Colon (tissue), 2 donors: Measurements from ENCODE around the gene NFX1.
"Not testable (repeated sequence)": the region's sequence is repeated elsewhere in the genome, so short reads cannot be mapped to it uniquely, and the experiment has no call there.

Experiments
- FAIRE-seq: peaks from 2 replicates; lab custom pipeline; 2012; peaks lifted over from hg19 to GRCh38; lab: Jason Lieb, UNC
- donor health status: control.
- donor health status: control.

NFX1 gene

DNA sequence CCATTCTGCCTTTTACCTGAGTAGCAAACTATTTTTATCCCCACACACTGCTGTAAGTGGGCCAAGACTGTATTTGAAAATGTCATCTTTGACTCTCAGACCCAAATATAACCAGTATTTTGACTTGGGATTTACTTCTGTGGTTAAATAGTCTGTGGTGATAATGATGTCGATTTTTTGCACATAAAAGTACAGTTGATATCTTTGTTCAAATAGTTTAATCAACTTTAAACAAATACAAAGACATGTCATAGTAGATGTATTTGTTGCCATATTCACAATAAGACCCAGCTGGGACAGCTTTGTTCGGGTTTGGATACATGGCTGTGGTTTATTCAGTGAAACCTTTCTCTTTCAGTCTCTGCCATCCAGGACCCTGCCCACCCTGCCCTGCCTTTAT, 20.4 kb downstream of the NFX1 start:
- FAIRE-seq, result no peak

DNA sequence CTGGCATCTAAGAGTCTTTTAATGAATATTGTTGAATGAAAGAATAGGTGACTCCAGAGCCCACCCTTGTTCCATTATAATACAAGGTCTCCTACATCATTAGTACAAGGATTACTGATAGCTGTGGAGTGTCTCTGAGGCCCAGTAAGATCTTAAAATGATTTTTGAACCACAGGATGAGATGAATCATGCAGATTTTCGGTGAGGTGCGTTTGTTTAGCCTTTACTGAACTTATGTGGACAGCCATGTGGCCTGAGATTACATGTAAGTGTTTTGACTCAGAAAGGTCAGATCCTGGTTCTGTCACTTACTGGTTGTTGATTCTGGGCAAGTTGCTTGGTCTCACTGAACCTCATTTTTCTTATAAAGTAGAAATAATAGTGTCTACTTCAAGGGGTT, 21.6 kb downstream of the NFX1 start:
- no peak for FAIRE-seq

DNA sequence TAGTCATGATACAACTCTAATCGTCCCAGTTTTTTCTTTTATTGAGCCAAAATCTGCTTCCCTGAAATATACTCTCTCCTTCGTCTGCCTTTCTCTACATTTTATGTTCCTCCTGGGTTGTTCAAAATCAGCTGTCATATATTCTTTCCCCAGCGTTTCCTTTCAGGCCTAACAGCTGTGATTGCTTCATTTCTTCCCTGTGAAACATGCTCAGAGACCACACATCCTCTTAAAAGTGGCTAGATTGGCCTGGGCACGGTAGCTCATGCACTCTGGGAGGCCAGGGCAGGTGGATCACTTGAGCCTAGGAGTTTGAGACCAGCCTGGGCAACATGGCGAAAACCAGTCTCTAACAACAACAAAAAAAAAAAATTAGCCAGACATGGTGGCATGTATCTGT, 25.1 kb downstream of the NFX1 start:
- no peak for FAIRE-seq

DNA sequence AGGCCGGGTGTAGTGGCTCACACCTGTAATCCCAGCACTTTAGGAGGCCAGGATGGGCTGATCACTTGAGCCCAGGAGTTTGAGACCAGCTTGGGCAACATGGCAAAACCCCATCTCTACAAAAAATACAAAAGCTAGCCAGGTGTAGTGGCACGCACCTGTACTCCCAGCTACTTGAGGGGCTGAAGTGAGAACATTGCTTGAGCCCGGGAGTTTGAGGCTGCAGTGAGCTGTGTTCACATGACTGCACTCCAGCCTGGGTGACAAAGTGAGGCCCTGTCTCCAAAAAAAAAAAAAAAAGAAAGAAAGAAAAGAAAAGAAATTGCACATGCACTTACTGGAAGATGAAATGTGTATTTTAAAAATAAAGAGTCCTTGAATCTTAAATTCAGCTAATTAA, 26.8 kb downstream of the NFX1 start:
- FAIRE-seq, result not testable (repeated sequence)

DNA sequence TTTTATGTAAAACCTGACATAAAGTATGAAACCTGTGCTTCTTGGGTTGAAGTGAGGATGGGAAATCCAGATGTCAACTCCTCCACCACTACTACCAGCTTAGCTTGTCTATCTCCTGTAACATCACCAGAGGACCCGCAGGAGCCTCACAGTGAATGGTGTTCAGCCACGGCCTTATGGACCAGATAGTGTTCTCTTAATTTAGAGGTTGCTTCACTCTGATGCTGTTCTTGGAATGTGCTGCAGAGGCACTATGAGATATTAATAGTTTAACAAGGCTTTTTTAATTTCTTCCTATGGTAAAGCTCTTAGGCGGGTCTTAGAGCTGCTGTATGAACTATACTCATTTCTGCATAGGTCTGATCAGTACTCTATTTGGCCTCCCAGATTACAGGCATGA, 27.9 kb downstream of the NFX1 start:
- FAIRE-seq, result no peak

DNA sequence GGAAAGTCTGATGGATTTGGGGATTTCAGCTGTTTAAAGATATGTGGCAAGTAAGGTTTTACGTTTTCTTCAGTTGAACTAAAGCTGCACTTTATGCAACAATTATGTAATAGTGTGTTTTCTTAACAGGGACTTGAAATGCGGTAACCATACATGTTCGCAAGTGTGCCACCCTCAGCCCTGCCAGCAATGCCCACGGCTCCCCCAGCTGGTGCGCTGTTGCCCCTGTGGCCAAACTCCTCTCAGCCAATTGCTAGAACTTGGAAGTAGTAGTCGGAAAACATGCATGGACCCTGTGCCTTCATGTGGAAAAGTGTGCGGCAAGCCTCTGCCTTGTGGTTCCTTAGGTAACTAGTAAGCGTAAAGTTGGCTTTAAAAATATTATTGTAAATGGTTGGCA, 28.5 kb downstream of the NFX1 start:
- no peak for FAIRE-seq

DNA sequence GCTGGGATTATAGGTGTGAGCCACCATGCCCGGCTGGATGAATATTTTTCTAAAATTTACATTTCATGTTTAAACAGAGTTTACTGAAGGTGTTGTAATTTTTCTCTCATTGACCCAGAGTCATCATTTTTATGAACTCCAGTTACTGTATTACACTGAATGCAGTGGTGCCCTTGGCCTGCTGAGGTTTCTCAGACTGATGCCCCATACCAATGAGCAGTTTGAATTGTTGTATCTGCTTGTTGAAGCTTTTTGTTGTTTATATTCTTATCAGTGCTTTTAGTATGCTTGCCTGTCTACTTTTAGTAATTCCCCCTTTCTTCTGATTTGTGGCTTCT, 29.9 kb downstream of the NFX1 start:
- no peak for FAIRE-seq

DNA sequence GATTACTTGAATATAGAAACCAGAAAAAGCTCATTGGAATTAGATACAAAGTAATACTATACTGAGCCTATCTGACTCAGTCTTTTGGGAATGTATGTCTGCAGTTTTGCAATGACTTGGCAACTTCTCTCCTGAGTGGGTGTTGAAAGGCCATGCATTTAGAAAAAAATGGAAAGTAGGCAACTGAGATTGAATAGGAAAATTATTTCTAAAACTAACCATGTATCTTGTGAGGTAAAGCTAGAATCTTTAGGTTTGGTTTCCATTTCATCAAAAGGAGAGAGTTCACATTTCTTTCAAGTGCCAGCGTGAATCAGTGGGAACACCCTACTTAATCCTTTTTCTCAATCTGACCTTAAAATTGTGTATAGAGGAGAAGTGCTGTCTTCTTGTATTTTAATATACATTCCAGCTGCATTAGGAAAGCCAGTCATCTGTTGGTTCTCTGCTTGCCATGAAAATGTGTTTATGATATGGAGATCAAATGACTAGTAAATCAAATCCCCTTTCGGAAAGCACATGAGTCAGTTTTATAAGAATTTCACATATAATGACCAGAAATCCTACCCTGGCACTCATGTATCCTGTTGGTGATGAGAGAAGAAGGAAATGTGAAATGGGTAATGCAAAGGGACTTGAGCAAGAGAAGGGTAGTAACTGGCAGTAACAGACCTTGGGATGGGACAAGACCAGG, 30.4 kb downstream of the NFX1 start:
- no peak for FAIRE-seq

DNA sequence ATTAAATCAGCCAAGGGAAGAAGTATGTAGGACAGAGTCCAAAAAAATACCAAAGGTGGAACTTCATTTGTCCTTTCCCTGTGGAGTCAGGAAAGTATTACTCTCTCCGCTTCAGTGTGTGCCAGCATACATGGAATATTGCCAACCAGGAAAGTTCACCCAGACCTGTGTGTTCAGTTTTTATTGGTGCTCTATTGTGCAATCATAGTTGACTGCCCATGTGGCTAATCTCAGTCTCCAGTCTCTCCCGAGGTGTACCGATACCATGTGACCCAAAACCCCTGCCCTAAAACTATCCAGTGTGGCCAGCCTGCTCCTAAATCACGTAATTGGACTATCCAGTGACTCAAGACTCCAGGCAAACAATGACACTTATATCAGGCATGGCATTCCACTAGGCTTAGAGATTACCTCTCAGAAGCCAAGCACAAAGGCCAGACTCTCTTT, 38.8 kb downstream of the NFX1 start:
- peak; percentile 14 for FAIRE-seq

DNA sequence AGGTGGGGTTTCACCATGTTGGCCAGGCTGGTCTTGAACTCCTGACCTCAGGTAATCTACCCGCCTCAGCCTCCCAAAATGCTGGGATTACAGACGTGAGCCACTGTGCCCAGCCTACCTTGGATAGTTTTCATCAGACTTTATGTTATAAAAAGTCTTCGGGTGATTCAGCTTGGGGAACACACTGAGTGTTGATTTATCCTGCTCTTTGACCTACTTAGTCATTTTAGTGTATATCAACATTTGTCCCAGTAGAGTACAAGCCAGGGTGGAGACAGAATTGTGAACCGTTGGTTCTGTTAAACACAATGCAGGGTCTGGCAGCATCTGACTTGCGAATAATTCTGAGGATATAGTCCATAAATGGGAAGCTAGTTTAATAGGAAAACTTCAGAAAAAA, 39.7 kb downstream of the NFX1 start:
- no peak for FAIRE-seq

DNA sequence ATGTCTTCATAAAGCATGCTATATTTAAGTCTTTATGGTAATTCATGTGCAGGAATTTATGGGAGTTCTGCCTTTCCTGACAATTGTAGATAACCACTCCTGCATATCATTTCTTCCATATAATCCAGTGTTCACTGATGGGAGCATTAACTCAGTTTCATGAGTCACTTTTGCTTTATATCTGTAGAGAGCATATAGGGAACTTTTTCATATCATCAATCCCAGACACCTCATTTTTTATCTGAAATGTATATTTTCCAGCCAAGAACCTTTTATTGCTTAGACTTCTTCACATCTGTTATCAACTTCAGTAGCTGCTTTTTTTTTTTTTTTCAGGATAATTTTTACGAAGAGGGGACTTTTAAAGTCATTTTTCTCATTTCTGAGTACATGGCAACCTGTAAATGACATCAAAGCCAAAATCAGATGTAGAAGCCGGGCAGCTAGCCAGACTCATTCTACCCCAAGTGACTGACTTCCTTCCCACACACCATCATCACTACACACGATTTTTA, 41.1 kb downstream of the NFX1 start:
- no peak for FAIRE-seq

DNA sequence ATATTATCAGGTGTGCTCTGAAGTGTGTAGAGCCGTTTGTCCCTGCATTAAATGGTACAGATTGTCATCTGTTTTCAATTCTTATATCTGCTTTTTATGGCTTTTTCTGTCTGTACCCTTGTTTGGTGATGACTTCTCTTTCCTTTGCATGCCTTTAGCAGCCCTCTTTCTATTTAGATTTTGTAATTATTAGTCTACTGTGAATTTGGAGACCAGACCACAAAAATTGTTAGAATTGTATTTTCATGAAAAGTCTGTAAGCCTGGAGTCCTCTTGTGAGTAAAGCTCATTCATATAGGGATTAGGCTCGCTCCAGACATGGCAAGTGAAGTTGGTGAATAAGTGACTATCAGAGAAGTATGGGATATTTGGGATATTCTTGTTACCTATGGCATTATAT, 41.7 kb downstream of the NFX1 start:
- FAIRE-seq, result no peak

DNA sequence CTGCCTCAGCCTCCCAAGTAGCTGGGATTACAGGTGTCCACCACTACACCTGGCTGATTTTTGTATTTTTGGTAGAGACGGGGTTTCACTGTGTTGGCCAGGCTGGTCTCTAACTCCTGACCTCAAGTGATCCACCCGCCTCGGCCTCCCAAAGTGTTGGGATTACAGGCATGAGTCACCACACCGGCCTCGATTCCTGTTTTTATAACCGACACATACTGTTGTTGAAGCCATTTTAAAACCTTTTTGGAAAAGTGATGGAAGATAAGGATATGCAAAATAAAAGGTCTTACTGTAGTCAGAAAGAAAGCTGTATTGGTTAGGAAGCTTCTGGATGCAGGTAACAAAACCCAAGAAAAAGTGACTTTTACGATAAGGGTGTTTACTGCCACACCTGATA, 42.6 kb downstream of the NFX1 start:
- FAIRE-seq, result not testable (repeated sequence)

DNA sequence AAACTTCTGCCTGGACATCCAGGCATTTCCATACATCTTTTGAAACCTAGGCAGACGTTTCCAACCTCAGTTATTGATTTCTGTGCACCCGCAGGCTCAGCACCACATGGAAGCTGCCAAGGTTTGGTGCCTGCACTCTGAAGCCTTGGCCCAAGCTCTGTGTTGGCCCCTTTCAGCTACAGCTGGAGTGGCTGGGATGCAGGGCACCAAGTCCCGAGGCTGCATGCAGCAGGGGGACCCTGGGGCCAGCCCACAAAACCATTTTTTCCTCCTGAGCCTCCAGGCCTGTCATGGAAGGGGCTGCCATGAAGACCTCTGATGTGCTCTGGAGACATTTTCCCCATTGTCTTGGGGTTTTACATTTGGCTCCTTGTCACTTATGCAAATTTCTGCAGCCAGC, 49.9 kb downstream of the NFX1 start:
- FAIRE-seq, result no peak

DNA sequence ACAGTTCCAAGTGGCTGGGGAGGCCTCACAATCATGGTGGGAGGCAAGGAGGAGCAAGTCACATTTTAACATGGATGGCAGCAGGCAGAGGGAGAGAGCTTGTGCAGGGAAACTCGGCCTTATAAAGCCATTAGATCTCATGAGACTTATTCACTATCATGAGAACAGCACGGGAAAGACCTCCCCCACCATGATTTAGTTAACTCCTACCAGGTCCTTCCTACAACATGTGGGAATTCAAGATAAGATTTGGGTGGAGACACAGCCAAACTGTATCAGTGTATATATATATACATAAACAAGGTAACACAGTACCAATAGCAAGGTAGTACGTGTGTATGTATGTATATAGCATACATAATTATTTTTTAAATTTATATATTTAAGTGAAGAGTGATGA, 50.9 kb downstream of the NFX1 start:
- FAIRE-seq, result no peak

DNA sequence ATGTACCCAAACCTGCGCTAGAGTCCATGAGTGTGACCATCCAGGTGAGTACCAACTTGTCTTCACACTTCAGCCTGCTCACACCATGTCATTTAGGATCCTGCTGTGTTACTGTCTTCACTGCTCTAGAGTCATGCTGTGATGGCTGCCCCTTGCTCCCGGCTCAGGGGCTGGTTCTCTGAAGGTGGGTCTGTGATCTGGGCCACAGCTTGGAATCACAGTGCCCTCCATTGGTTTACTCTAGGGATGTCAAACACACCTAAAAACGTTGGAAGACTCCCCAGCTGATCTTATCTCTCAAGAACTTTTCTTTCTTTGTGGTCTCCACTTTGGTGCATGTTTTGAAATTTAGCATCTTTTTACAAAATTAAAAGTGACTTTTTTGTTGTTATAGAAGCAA, 53.8 kb downstream of the NFX1 start:
- no peak for FAIRE-seq

DNA sequence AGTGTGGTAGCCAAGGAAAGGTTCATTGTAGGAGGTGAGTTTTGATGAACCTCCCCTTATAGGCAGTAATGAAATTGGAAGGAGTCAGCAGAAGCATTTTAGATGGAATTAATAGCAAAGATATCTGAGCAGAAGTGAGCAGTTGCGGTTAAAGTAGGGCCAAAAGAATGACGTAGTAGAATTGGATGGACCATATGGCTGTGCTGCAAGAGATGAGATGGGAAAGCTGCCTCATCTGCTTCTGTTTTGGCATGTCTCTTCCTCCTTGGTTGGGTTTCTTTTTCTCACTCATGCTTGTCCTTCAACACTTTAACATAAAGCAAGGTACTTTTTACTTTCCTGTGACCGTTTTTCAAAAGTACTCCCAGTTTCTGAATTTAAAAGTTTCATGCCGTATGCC, 56.2 kb downstream of the NFX1 start:
- no peak for FAIRE-seq

DNA sequence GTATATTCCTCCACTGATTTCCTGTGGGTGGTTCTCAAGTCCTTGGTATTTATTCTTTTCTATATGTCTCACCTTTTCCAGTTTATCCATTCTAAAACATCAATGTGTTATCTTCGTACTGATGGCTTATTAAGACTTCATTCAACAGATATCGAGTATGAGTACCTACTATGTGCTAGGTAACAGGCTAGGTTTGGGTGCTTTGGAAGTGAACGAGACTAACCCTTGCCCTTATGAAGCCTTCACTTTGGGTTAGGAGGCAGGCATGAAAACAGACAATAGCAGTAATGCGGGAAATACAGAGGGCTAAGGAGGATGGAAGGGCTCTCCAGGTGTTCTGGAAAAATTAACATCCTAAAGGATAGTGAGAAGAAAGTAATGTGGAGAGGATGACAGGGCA, 58.7 kb downstream of the NFX1 start:
- no peak for FAIRE-seq

DNA sequence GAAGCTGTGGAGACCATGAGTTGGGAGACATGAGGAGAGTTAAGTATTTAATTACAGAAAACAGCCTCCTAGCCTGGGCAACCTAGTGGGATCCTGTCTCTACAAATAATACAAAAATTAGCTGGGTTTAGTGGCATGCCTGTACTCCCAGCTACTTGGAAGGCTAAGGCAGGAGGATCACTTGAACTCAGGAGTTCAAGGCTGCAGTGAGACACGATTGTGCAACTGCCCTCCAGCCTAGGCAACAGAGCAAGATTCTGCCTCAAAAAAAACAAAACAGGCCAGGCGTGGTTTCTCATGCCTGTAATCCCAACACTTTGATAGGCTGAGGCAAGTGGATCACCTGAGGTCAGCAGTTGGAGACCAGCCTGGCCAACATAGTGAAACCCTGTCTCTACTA, 59.4 kb downstream of the NFX1 start:
- no peak for FAIRE-seq

DNA sequence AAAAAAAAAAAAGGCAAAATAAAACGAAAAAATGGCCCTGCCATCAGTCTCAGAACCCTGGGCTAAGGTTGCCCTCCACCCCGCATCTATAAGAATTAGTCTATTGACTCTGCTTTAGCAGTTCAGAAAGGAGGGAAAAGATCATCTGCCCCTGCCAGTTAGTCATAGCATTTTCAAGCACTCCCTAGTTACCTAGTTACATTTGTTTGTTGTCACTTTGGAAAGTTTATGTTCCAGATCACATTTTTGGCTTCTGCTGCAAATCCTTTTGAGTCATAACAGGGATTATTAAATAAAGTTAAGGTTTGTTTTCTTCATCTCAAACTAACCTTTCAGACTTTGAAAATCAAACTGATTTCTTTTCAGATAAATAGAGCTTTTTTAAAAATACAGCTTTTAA, 60.0 kb downstream of the NFX1 start:
- FAIRE-seq, result no peak

DNA sequence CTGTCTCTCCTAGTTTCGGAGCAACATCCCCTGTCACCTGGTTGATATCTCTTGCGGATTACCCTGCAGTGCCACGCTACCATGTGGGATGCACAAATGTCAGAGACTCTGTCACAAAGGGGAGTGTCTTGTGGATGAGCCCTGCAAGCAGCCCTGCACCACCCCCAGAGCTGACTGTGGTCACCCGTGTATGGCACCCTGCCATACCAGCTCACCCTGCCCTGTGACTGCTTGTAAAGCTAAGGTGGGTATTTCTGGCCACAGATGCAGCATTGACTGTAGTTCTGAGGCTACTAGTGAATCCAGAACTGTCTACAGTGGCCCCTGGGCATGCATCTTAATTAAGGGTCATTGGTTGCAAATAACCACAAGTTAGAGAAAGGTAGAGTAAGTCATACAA, 61.2 kb downstream of the NFX1 start:
- FAIRE-seq, result no peak

DNA sequence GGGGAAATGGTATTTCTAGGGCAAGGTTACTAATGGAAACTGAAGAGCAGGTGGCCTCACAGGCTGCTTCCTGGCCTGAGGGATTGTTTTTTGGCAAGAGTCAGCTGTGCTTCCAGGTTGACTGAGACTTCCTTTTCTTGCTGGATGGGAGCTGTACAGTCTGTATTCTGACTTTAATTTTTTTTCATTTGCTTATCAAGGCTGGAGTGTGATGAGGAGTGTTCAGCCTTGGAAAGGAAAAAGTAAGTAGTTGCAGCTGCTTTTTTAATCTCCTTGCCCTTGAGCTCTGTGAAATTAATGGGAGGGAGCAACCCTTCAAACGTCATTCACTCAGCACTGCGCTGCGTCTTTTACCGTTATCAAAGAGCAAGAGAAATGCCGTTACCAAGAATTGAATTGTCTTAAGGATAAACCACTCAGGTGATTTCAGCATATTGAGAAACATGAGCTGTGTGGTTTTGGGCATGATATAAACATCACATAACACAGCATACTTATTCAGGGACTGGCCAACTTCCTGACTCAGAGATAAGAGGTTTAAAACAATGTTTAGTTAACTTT, 64.4 kb downstream of the NFX1 start:
- no peak for FAIRE-seq

DNA sequence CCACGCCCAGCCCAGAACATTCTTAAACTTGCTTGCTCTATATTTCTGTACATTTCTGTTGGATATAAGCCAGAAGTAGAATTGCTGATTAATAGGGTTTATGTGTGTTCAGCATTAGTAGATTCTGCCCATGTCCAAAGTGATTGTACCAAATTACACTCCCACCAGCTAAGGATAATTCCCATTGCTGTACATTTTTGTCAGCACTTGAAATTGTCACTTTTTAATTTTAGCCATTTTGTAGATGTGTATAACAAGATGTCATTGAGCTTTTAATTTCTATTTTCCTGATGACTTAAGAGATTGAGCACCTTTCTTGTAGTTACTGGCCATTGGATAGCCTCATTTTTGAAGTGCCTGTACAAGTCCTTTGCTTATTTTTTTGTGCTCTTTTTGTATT, 65.6 kb downstream of the NFX1 start:
- no peak for FAIRE-seq

DNA sequence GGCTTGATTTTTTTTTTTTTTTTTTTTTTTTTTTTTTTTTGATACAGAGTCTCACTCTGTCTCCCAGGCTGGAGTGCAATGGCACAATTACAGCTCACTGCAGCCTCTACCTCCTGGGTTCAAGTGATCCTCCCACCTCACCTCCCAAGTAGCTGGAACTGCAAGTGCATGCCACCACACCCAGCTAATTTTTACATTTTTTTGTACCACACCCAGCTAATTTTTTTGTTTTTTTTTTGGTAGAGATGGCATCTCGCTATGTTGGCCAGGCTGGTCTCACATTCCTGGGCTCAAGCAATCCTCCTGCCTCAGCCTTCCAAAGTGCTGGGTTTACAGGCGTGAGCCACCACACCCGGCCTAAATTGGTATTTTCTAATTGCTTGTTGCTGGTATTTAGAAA, 68.3 kb downstream of the NFX1 start:
- not testable (repeated sequence) for FAIRE-seq
